ENCODE measurements around the gene DNPH1.

The DNPH1 gene

GRCh38 chr6:43228951-43229802, at the start of gene DNPH1:
DNPH1 (minus strand) TSS chr6:43229481; CDS start chr6:43229456, 25 bp downstream.
- peak; percentile 82 to 84 for DNase-seq

GRCh38 chr6:43278524-43279078, 49.3 kb upstream of the DNPH1 start:
- no peak for DNase-seq

GRCh38 chr6:43277643-43278523, 48.6 kb upstream of the DNPH1 start:
- DNase-seq: no peak

GRCh38 chr6:43277306-43277642, 48.0 kb upstream of the DNPH1 start:
- no peak for DNase-seq

- no peak for DNase-seq
These were observed 47.5 kb upstream of the DNPH1 start for GRCh38 chr6:43276577-43277305.

GRCh38 chr6:43275801-43276576, 46.7 kb upstream of the DNPH1 start:
- no peak for DNase-seq

- DNase-seq: no peak
These were observed 45.8 kb upstream of the DNPH1 start for GRCh38 chr6:43274916-43275597.

GRCh38 chr6:43274127-43274915, 45.0 kb upstream of the DNPH1 start:
- no peak for DNase-seq

- DNase-seq: no peak
These were observed 44.4 kb upstream of the DNPH1 start for GRCh38 chr6:43273707-43274106.

GRCh38 chr6:43271944-43272343, 42.7 kb upstream of the DNPH1 start:
- no peak for DNase-seq

- DNase-seq: no peak
These were observed 42.0 kb upstream of the DNPH1 start for GRCh38 chr6:43271103-43271815.

GRCh38 chr6:43269273-43270007, 40.2 kb upstream of the DNPH1 start:
- DNase-seq: peak in 1 of 2 donors; percentile 27

GRCh38 chr6:43268782-43269272, 39.5 kb upstream of the DNPH1 start:
- DNase-seq: no peak

GRCh38 chr6:43268355-43268700, 39.0 kb upstream of the DNPH1 start:
- DNase-seq: no peak

GRCh38 chr6:43267619-43268354, 38.5 kb upstream of the DNPH1 start:
- no peak for DNase-seq

GRCh38 chr6:43265564-43265963, 36.3 kb upstream of the DNPH1 start:
- no peak for DNase-seq

GRCh38 chr6:43264599-43265145, 35.4 kb upstream of the DNPH1 start:
- DNase-seq: no peak
